HEK293 (cell line): ENCODE results near the gene FDXR.

Experiments
- FEZF1 ChIP-seq: fragments of 450-650 bp; formaldehyde crosslinking; IDR thresholded peaks from 2 replicates; pipeline ENCODE4 v1.5.1; 2016; ENCODE audit warnings: missing biosample characterization, missing genetic modification characterization
- GLIS2 ChIP-seq: fragments of 450-650 bp; formaldehyde crosslinking; IDR thresholded peaks from 2 replicates; pipeline ENCODE4 v1.5.1; 2016; ENCODE audit warnings: missing biosample characterization, missing genetic modification characterization
- IKZF3 ChIP-seq: fragments of 450-650 bp; IDR thresholded peaks from 2 replicates; pipeline ENCODE4 v1.5.0; 2018; ENCODE audit warnings: missing biosample characterization, mild to moderate bottlenecking, missing genetic modification characterization, moderate library complexity
- KLF10 ChIP-seq: fragments of 450-650 bp; IDR thresholded peaks from 2 replicates; pipeline ENCODE4 v1.5.1; 2018; ENCODE audit warnings: missing biosample characterization, mild to moderate bottlenecking, missing genetic modification characterization
- KLF9 ChIP-seq: fragments of 450-650 bp; formaldehyde crosslinking; IDR thresholded peaks from 2 replicates; pipeline ENCODE4 v1.5.1; 2016; ENCODE audit warnings: missing biosample characterization, missing genetic modification characterization, low read depth
- OSR2 ChIP-seq: fragments of 450-650 bp; formaldehyde crosslinking; IDR thresholded peaks from 2 replicates; pipeline ENCODE4 v1.5.1; 2016; ENCODE audit warnings: missing biosample characterization, missing genetic modification characterization
- SP3 ChIP-seq: fragments of 450-650 bp; formaldehyde crosslinking; IDR thresholded peaks from 2 replicates; pipeline ENCODE4 v1.5.1; 2016; ENCODE audit warnings: missing biosample characterization, missing genetic modification characterization
- WT1 ChIP-seq: fragments of 450-650 bp; formaldehyde crosslinking; IDR thresholded peaks from 2 replicates; pipeline ENCODE4 v1.5.1; 2016; ENCODE audit warnings: missing biosample characterization, missing genetic modification characterization
- YY2 ChIP-seq: fragments of 450-650 bp; formaldehyde crosslinking; IDR thresholded peaks from 2 replicates; pipeline ENCODE4 v1.5.1; 2016; ENCODE audit warnings: missing biosample characterization, missing genetic modification characterization
- ZBTB20 ChIP-seq: fragments of 450-650 bp; formaldehyde crosslinking; IDR thresholded peaks from 2 replicates; pipeline ENCODE4 v1.5.1; 2016; ENCODE audit warnings: missing biosample characterization, missing genetic modification characterization
- ZBTB21 ChIP-seq: fragments of 450-650 bp; formaldehyde crosslinking; IDR thresholded peaks from 2 replicates; pipeline ENCODE4 v1.5.1; 2017; ENCODE audit warnings: missing biosample characterization, missing genetic modification characterization
- ZEB2 ChIP-seq: fragments of 450-650 bp; formaldehyde crosslinking; IDR thresholded peaks from 2 replicates; pipeline ENCODE4 v1.5.1; 2016; ENCODE audit warnings: missing biosample characterization, missing genetic modification characterization
- ZNF138 ChIP-seq: fragments of 450-650 bp; formaldehyde crosslinking; IDR thresholded peaks from 2 replicates; pipeline ENCODE4 v1.5.1; 2016; ENCODE audit warnings: missing biosample characterization, missing genetic modification characterization, borderline replicate concordance
- ZNF140 ChIP-seq: fragments of 450-650 bp; formaldehyde crosslinking; IDR thresholded peaks from 2 replicates; pipeline ENCODE4 v1.5.1; 2016; ENCODE audit warnings: missing biosample characterization, missing genetic modification characterization
- ZNF146 ChIP-seq: fragments of 450-650 bp; formaldehyde crosslinking; IDR thresholded peaks from 2 replicates; pipeline ENCODE4 v1.5.1; 2016; ENCODE audit warnings: missing biosample characterization, missing genetic modification characterization
- ZNF155 ChIP-seq: fragments of 450-650 bp; formaldehyde crosslinking; IDR thresholded peaks from 2 replicates; pipeline ENCODE4 v1.5.1; 2016; ENCODE audit warnings: missing biosample characterization, missing genetic modification characterization
- ZNF221 ChIP-seq: fragments of 450-650 bp; formaldehyde crosslinking; IDR thresholded peaks from 2 replicates; pipeline ENCODE4 v1.5.1; 2017; ENCODE audit warnings: missing biosample characterization, missing genetic modification characterization, borderline replicate concordance
- ZNF266 ChIP-seq: fragments of 450-650 bp; formaldehyde crosslinking; IDR thresholded peaks from 2 replicates; pipeline ENCODE4 v1.5.1; 2016; ENCODE audit warnings: missing biosample characterization, missing genetic modification characterization, low read depth
- ZNF426 ChIP-seq: fragments of 450-650 bp; formaldehyde crosslinking; IDR thresholded peaks from 2 replicates; pipeline ENCODE4 v1.5.1; 2017; ENCODE audit warnings: missing biosample characterization, missing genetic modification characterization, mild to moderate bottlenecking, inconsistent platforms, moderate library complexity
- ZNF473 ChIP-seq: fragments of 450-650 bp; formaldehyde crosslinking; IDR thresholded peaks from 2 replicates; pipeline ENCODE4 v1.5.1; 2017; ENCODE audit warnings: missing biosample characterization, missing genetic modification characterization
- ZNF514 ChIP-seq: fragments of 450-650 bp; formaldehyde crosslinking; IDR thresholded peaks from 2 replicates; pipeline ENCODE4 v1.5.1; 2016; ENCODE audit warnings: missing biosample characterization, missing genetic modification characterization
- ZNF629 ChIP-seq: fragments of 450-650 bp; formaldehyde crosslinking; IDR thresholded peaks from 2 replicates; pipeline ENCODE4 v1.5.1; 2017; ENCODE audit warnings: missing biosample characterization, missing genetic modification characterization
- ZNF76 ChIP-seq: fragments of 450-650 bp; formaldehyde crosslinking; IDR thresholded peaks from 2 replicates; pipeline ENCODE4; 2016; ENCODE audit warnings: low read depth, missing biosample characterization, missing genetic modification characterization, borderline replicate concordance
- ZNF768 ChIP-seq: fragments of 450-650 bp; formaldehyde crosslinking; IDR thresholded peaks from 2 replicates; pipeline ENCODE4 v1.5.1; 2018; ENCODE audit warnings: missing biosample characterization, mild to moderate bottlenecking, missing genetic modification characterization
- ZNF776 ChIP-seq: fragments of 450-650 bp; formaldehyde crosslinking; IDR thresholded peaks from 2 replicates; pipeline ENCODE4 v1.5.0; 2017; ENCODE audit warnings: missing biosample characterization, missing genetic modification characterization, borderline replicate concordance
- ZNF837 ChIP-seq: fragments of 450-650 bp; formaldehyde crosslinking; IDR thresholded peaks from 2 replicates; pipeline ENCODE4 v1.5.1; 2016; ENCODE audit warnings: missing biosample characterization, missing genetic modification characterization
- TF ChIP-seq, protein P1 (sequence below): fragments of 450-650 bp; formaldehyde crosslinking; conservative IDR thresholded peaks from 2 replicates; pipeline ENCODE4 v1.5.1; 2016; ENCODE audit warnings: low read depth, missing biosample characterization, missing genetic modification characterization
- TF ChIP-seq, protein P2 (sequence below): fragments of 450-650 bp; formaldehyde crosslinking; IDR thresholded peaks from 2 replicates; pipeline ENCODE4 v1.5.1; 2016; ENCODE audit warnings: missing biosample characterization, missing genetic modification characterization
- TF ChIP-seq, protein P3 (sequence below): fragments of 450-650 bp; formaldehyde crosslinking; IDR thresholded peaks from 2 replicates; pipeline ENCODE4 v1.5.1; 2016; ENCODE audit warnings: missing biosample characterization, missing genetic modification characterization
- TF ChIP-seq, protein P4 (sequence below): fragments of 450-650 bp; formaldehyde crosslinking; IDR thresholded peaks from 2 replicates; pipeline ENCODE4 v1.5.1; 2017; ENCODE audit warnings: missing biosample characterization, missing genetic modification characterization
- TF ChIP-seq, protein P5 (sequence below): fragments of 450-650 bp; formaldehyde crosslinking; IDR thresholded peaks from 2 replicates; pipeline ENCODE4 v1.5.1; 2017; ENCODE audit warnings: missing biosample characterization, missing genetic modification characterization

FDXR gene

DNA sequence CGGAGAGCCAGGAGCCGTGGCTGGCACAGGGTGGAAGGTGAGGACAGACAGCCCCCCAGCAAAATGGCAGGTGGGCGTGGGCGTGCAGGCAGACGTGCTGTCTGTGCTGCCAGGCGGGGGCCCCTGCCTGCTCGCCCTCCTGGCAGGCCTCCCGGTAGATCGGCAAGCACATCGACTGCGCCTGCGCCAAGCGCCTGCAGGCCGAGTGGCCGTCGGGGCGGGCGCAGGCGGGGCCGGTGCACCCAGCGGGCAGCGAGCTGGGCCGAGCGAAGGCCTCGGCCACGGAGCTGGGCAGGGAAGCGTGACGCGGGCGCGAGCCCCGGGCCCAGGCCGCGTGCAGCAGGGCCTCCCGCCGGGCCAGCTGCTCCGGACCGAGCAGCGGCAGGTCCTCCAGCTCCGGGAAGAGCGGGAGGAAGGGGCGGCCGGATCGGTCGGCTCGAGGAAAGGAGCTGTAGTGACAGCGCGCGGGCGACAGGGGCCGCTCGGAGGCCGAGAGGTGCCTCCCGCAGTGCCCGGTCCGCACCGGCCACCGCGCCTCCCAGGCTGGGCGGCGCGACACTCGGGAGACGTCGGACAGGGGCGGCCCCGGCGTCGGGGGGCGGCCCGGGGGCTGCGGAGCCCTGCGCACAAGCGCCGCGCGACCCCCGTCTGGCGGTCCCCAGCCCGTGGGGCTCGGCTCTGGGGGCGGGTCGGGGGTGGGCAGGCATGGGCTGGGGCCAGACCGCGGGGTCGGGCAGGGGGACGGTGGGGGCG is 30.0 kb downstream of the FDXR start (continued):
- TF ChIP-seq ZEB2 (no peak), ZNF138 (tag by site-specific recombination) (no peak), ZNF266 (tag by site-specific recombination) (no peak), ZNF146 (no peak), FEZF1 (no peak), ZNF76 (0 out of 2 replicates have a peak, but pooled peaks have one; percentile 25), ZNF140 (tag by site-specific recombination) (no peak), ZBTB21 (tag by site-specific recombination) (no peak), ZNF473 (tag by site-specific recombination) (no peak), IKZF3 (tag by site-specific recombination) (no peak), WT1 (no peak), ZNF426 (tag by site-specific recombination) (no peak), SP3 (tag by site-specific recombination) (0 out of 2 replicates have a peak, but pooled peaks have one; percentile 13), KLF9 (0 out of 2 replicates have a peak, but pooled peaks have one; percentile 63), ZNF629 (tag by site-specific recombination) (no peak), ZNF155 (tag by site-specific recombination) (no peak), ZNF514 (tag by site-specific recombination) (no peak), ZNF837 (tag by site-specific recombination) (no peak), ZNF776 (tag by site-specific recombination) (no peak), ZNF768 (no peak), OSR2 (tag by site-specific recombination) (no peak), ZBTB20 (tag by site-specific recombination) (peak; percentile 56; the same call in 1 of the 2 replicates), GLIS2 (tag by site-specific recombination) (peak; percentile 93), KLF10 (tag by site-specific recombination) (no peak), ZNF221 (tag by site-specific recombination) (no peak), YY2 (0 out of 2 replicates have a peak, but pooled peaks have one; percentile 9)
- TF ChIP-seq, protein P1, sequence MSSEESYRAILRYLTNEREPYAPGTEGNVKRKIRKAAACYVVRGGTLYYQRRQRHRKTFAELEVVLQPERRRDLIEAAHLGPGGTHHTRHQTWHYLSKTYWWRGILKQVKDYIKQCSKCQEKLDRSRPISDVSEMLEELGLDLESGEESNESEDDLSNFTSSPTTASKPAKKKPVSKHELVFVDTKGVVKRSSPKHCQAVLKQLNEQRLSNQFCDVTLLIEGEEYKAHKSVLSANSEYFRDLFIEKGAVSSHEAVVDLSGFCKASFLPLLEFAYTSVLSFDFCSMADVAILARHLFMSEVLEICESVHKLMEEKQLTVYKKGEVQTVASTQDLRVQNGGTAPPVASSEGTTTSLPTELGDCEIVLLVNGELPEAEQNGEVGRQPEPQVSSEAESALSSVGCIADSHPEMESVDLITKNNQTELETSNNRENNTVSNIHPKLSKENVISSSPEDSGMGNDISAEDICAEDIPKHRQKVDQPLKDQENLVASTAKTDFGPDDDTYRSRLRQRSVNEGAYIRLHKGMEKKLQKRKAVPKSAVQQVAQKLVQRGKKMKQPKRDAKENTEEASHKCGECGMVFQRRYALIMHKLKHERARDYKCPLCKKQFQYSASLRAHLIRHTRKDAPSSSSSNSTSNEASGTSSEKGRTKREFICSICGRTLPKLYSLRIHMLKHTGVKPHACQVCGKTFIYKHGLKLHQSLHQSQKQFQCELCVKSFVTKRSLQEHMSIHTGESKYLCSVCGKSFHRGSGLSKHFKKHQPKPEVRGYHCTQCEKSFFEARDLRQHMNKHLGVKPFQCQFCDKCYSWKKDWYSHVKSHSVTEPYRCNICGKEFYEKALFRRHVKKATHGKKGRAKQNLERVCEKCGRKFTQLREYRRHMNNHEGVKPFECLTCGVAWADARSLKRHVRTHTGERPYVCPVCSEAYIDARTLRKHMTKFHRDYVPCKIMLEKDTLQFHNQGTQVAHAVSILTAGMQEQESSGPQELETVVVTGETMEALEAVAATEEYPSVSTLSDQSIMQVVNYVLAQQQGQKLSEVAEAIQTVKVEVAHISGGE (tag by site-specific recombination): no peak
- TF ChIP-seq, protein P2, sequence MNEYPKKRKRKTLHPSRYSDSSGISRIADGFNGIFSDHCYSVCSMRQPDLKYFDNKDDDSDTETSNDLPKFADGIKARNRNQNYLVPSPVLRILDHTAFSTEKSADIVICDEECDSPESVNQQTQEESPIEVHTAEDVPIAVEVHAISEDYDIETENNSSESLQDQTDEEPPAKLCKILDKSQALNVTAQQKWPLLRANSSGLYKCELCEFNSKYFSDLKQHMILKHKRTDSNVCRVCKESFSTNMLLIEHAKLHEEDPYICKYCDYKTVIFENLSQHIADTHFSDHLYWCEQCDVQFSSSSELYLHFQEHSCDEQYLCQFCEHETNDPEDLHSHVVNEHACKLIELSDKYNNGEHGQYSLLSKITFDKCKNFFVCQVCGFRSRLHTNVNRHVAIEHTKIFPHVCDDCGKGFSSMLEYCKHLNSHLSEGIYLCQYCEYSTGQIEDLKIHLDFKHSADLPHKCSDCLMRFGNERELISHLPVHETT (tag by site-specific recombination): no peak
- TF ChIP-seq, protein P3, sequence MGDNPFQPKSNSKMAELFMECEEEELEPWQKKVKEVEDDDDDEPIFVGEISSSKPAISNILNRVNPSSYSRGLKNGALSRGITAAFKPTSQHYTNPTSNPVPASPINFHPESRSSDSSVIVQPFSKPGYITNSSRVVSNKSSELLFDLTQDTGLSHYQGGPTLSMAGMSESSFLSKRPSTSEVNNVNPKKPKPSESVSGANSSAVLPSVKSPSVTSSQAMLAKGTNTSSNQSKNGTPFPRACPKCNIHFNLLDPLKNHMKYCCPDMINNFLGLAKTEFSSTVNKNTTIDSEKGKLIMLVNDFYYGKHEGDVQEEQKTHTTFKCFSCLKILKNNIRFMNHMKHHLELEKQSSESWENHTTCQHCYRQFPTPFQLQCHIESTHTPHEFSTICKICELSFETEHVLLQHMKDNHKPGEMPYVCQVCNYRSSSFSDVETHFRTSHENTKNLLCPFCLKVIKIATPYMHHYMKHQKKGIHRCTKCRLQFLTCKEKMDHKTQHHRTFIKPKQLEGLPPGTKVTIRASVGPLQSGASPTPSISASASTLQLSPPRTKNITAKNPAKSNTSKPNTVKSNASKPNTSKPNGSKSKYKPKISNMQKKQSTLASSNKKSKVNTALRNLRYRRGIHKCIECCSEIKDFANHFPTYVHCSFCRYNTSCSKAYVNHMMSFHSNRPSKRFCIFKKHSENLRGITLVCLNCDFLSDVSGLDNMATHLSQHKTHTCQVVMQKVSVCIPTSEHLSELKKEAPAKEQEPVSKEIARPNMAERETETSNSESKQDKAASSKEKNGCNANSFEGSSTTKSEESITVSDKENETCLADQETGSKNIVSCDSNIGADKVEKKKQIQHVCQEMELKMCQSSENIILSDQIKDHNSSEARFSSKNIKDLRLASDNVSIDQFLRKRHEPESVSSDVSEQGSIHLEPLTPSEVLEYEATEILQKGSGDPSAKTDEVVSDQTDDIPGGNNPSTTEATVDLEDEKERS (tag by site-specific recombination): no peak
- TF ChIP-seq, protein P4, sequence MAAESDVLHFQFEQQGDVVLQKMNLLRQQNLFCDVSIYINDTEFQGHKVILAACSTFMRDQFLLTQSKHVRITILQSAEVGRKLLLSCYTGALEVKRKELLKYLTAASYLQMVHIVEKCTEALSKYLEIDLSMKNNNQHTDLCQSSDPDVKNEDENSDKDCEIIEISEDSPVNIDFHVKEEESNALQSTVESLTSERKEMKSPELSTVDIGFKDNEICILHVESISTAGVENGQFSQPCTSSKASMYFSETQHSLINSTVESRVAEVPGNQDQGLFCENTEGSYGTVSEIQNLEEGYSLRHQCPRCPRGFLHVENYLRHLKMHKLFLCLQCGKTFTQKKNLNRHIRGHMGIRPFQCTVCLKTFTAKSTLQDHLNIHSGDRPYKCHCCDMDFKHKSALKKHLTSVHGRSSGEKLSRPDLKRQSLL (tag by site-specific recombination): no peak
- TF ChIP-seq, protein P5, sequence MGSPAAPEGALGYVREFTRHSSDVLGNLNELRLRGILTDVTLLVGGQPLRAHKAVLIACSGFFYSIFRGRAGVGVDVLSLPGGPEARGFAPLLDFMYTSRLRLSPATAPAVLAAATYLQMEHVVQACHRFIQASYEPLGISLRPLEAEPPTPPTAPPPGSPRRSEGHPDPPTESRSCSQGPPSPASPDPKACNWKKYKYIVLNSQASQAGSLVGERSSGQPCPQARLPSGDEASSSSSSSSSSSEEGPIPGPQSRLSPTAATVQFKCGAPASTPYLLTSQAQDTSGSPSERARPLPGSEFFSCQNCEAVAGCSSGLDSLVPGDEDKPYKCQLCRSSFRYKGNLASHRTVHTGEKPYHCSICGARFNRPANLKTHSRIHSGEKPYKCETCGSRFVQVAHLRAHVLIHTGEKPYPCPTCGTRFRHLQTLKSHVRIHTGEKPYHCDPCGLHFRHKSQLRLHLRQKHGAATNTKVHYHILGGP (tag by site-specific recombination): no peak
